HCT116 (cell line): ENCODE data around the gene OLFML2A. TPM values are rescaled to one million over a fixed set of nuclear protein-coding genes. Genes with fewer than 3 reads are reported as not detected.

ENCODE experiments used
- ATAC-seq: fragments of 200-7000 bp; cut with Tn5 transposase; 2 replicates; pipeline ENCODE4 v1.9.1; 2020; ENCODE audit warnings: mild to moderate bottlenecking, moderate library complexity
- BruUV-seq: library from RNA; stranded (reverse); fragments of 400-500 nt; replicated peaks from 2 replicates; lab custom pipeline; 2021; lab: Mats Ljungman, UMichigan
- CTCF ChIA-PET: fragments of 300-600 bp; sonication (Branson Sonifier 250); formaldehyde crosslinking; loops from one replicate; lab custom pipeline; 2021; ENCODE audit warnings: antibody characterized with exemption; lab: Charles Lee
- POLR2A ChIA-PET: fragments of 300-600, 350-600 bp; sonication (Branson Sonifier 250); formaldehyde crosslinking; loops from one replicate; lab custom pipeline; 2021; ENCODE audit warnings: antibody characterized with exemption; lab: Charles Lee
- RAD21 ChIA-PET, 2 experiments: fragments of 300-600 bp; sonication (Branson Sonifier 250); formaldehyde crosslinking; loops; one replicate each; lab custom pipeline; 2023; ENCODE audit warnings: low total read pairs in 2 of 2; ENCODE audit not compliant: uncharacterized antibody in 2 of 2, unreplicated experiment in 2 of 2, low non-redundant PET in 1 of 2; lab: Charles Lee
- DNase-seq: peaks from one replicate; pipeline ENCODE4 v3.0.0-alpha.2; 2010; ENCODE audit warnings: low read depth, low spot score
- H2AFZ ChIP-seq: fragments of 200-600 bp; shearing (Covaris generic), sonication (generic); 2 replicates; pipeline ENCODE4 v1.6.1; 2017; ENCODE audit warnings: low read depth, mixed run types, mixed read lengths, antibody characterized with exemption, low read length; ENCODE audit not compliant: poor library complexity, severe bottlenecking
- H3K27ac ChIP-seq: 2 replicates; pipeline ENCODE4 v1.5.1; 2012; ENCODE audit warnings: low read depth, low read length
- H3K27me3 ChIP-seq: fragments of 200-600 bp; sonication (generic); 2 replicates; pipeline ENCODE4 v1.6.1; 2016; ENCODE audit warnings: mixed run types, low read length, mixed read lengths; ENCODE audit not compliant: insufficient read depth
- H3K36me3 ChIP-seq, 2 experiments: fragments of 200-500 bp in 1 of 2; fragments of 200-600 bp in 1 of 2; sonication (Bioruptor generic) in 1 of 2; sonication (generic) in 1 of 2; 2 replicates each; pipeline versions ENCODE4 v1.5.1 to v1.6.1; 2014 to 2016; ENCODE audit warnings: low read length in 2 of 2, inconsistent platforms in 1 of 2, mixed read lengths in 1 of 2, mixed run types in 1 of 2; ENCODE audit not compliant: insufficient read depth in 2 of 2, control insufficient read depth in 1 of 2
- H3K4me1 ChIP-seq, 2 experiments: fragments of 200-600 bp in 1 of 2; sonication (generic) in 1 of 2; 2 replicates each; pipeline versions ENCODE4 v1.5.1 to v1.6.1; 2012 to 2017; ENCODE audit warnings: low read length in 2 of 2, inconsistent platforms in 1 of 2, mild to moderate bottlenecking in 1 of 2, mixed read lengths in 1 of 2, mixed run types in 1 of 2, moderate library complexity in 1 of 2; ENCODE audit not compliant: insufficient read depth in 2 of 2, control insufficient read depth in 1 of 2
- H3K4me2 ChIP-seq: fragments of 200-600 bp; sonication (generic); 2 replicates; pipeline ENCODE4 v1.6.1; 2017; ENCODE audit warnings: mixed run types, low read length, mixed read lengths
- H3K4me3 ChIP-seq, 2 experiments: fragments of 200-600 bp in 1 of 2; sonication (generic) in 1 of 2; replicated peaks in 1 of 2; 2 replicates each; pipeline ENCODE4 v1.5.1; 2011 to 2016; ENCODE audit warnings: low read length in 2 of 2, control low read depth in 1 of 2, low read depth in 1 of 2, mild to moderate bottlenecking in 1 of 2, mixed read lengths in 1 of 2, mixed run types in 1 of 2
- H3K79me2 ChIP-seq: fragments of 200-600 bp; sonication (generic); 2 replicates; pipeline ENCODE4 v1.6.1; 2017; ENCODE audit warnings: mild to moderate bottlenecking, mixed run types, low read length, moderate library complexity, mixed read lengths; ENCODE audit not compliant: insufficient read depth
- H3K9ac ChIP-seq: fragments of 200-600 bp; sonication (generic); 2 replicates; pipeline ENCODE4 v1.6.1; 2016; ENCODE audit warnings: low read length, mixed read lengths
- H3K9me2 ChIP-seq: fragments of 200-600 bp; sonication (generic), shearing (Covaris generic); 2 replicates; pipeline ENCODE4 v1.6.1; 2017; ENCODE audit warnings: mixed run types, mild to moderate bottlenecking, moderate library complexity; ENCODE audit not compliant: insufficient read depth
- H3K9me3 ChIP-seq, 2 experiments: fragments of 200-500 bp in 1 of 2; fragments of 200-600 bp in 1 of 2; sonication (Bioruptor generic) in 1 of 2; sonication (generic) in 1 of 2; 2 replicates each; pipeline ENCODE4 v1.6.1; 2014 to 2017; ENCODE audit warnings: low read length in 2 of 2, mixed read lengths in 2 of 2, inconsistent platforms in 1 of 2, low read depth in 1 of 2, mild to moderate bottlenecking in 1 of 2, mixed run types in 1 of 2, moderate library complexity in 1 of 2; ENCODE audit not compliant: control insufficient read depth in 1 of 2, insufficient read depth in 1 of 2
- H4K20me1 ChIP-seq: fragments of 200-600 bp; sonication (generic), shearing (Covaris generic); 2 replicates; pipeline ENCODE4 v1.6.1; 2017; ENCODE audit warnings: mixed run types, mild to moderate bottlenecking, moderate library complexity; ENCODE audit not compliant: insufficient read depth
- CEBPB ChIP-seq: IDR thresholded peaks from 2 replicates; pipeline ENCODE4 v1.6.1; 2012; ENCODE audit warnings: low read depth
- EGR1 ChIP-seq: IDR thresholded peaks from 2 replicates; pipeline ENCODE4 v1.6.1; 2012; ENCODE audit warnings: low read depth
- ELF1 ChIP-seq: IDR thresholded peaks from 2 replicates; pipeline ENCODE4 v1.6.1; 2012; ENCODE audit warnings: low read depth, borderline replicate concordance
- EZH2 ChIP-seq: fragments of 200-600 bp; sonication (generic); IDR thresholded peaks from 2 replicates; pipeline ENCODE4 v1.6.1; 2017; ENCODE audit warnings: antibody characterized with exemption, mixed run types
- EZH2phosphoT487 ChIP-seq: fragments of 200-600 bp; IDR thresholded peaks from 2 replicates; pipeline ENCODE4 v1.6.1; 2018; ENCODE audit warnings: antibody characterized with exemption, borderline replicate concordance
- JUND ChIP-seq: IDR thresholded peaks from 2 replicates; pipeline ENCODE4 v1.6.1; 2012
- POLR2AphosphoS5 ChIP-seq: IDR thresholded peaks from 2 replicates; pipeline ENCODE4 v1.6.1; 2011; ENCODE audit warnings: mild to moderate bottlenecking, low read depth, low read length, moderate library complexity
- RAD21 ChIP-seq: IDR thresholded peaks from 2 replicates; pipeline ENCODE4 v1.6.1; 2012; ENCODE audit warnings: low read depth, mild to moderate bottlenecking
- SRF ChIP-seq: IDR thresholded peaks from 2 replicates; pipeline ENCODE4 v1.6.1; 2012; ENCODE audit warnings: low read depth
- TCF7L2 ChIP-seq: IDR thresholded peaks from 2 replicates; pipeline ENCODE4 v1.7.0; 2011; ENCODE audit warnings: borderline replicate concordance, inconsistent platforms; ENCODE audit not compliant: insufficient read depth, insufficient read length; ENCODE audit errors: extremely low read depth
- YY1 ChIP-seq: IDR thresholded peaks from 2 replicates; pipeline ENCODE4 v1.6.1; 2011; ENCODE audit warnings: low read length, low read depth, moderate library complexity, mild to moderate bottlenecking; ENCODE audit not compliant: insufficient replicate concordance; ENCODE audit errors: extremely low read depth
- ZBTB33 ChIP-seq: IDR thresholded peaks from 2 replicates; pipeline ENCODE4 v1.6.1; 2011; ENCODE audit warnings: mild to moderate bottlenecking, low read length, moderate library complexity; ENCODE audit not compliant: insufficient replicate concordance; ENCODE audit errors: extremely low read depth
- intact Hi-C: fragments of 100-400 bp; cut with micrococcal nuclease; formaldehyde crosslinking; loops from 2 replicates; pipeline ENCODE4 v1.10.0; 2022
- total RNA-seq: library from RNA; stranded (reverse); gene quantifications from one replicate; pipeline ENCODE4 v1.2.1, GENCODE V29; 2021; ENCODE audit not compliant: unreplicated experiment
- TF ChIP-seq, protein P1 (sequence below): IDR thresholded peaks from 2 replicates; pipeline ENCODE4 v1.6.1; 2012; ENCODE audit warnings: low read depth

Gene OLFML2A
- total RNA-seq, 1 experiment from 2014 or later = 6.3 TPM

DNA sequence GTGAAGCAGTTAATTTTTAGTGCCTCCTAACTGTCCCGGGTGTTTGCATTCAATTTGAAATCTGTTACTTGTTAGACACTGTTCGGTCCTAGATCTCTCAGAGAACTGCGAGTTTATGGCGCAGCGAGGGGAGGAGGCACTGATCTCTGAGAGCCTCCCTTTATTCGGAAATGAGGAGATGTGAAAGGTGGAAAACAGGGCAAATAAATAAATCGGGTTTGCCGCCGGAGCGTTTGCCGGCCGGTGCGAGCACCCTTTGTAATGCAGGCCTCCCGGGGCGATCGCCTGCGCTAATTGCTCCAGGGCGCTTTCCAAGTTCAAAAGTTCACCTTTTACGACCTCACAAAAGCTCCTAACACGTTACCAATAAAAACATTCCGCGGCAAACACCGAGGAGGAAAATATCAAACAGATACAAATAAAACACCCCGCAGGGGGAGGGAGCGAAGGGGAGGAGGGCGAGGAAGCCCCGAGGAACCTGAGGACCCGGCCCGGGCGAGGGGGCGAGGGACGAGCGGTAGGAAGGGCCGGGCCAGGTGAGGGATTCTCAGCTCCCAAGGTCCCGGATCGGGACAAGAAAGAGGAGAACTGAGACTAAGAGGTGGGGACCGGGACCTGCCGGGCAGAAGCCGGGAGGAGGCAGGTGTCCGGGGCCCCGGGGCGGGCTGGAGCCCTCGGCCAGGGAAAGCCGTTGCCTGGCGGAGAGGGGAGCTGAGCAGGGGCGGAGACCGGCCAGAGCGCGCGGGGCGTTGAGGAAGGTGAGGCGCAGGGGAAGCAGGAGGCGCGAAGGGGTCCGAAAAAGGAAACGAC is 7.2 kb upstream of the OLFML2A start (continued):
- TF ChIP-seq ZBTB33 = peak; percentile 22

- peak; percentile 5 for ATAC-seq
- peak overlapping the region; percentile 90 for H3K27ac ChIP-seq
- TF ChIP-seq JUND (no peak), CEBPB (no peak), RAD21 (no peak), ELF1 (no peak), ZBTB33 (no peak), EZH2 (no peak), EZH2phosphoT487 (no peak), EGR1 (no peak), TCF7L2 (no peak), YY1 (no peak), POLR2AphosphoS5 (no peak), SRF (no peak)
- TF ChIP-seq, protein P1, sequence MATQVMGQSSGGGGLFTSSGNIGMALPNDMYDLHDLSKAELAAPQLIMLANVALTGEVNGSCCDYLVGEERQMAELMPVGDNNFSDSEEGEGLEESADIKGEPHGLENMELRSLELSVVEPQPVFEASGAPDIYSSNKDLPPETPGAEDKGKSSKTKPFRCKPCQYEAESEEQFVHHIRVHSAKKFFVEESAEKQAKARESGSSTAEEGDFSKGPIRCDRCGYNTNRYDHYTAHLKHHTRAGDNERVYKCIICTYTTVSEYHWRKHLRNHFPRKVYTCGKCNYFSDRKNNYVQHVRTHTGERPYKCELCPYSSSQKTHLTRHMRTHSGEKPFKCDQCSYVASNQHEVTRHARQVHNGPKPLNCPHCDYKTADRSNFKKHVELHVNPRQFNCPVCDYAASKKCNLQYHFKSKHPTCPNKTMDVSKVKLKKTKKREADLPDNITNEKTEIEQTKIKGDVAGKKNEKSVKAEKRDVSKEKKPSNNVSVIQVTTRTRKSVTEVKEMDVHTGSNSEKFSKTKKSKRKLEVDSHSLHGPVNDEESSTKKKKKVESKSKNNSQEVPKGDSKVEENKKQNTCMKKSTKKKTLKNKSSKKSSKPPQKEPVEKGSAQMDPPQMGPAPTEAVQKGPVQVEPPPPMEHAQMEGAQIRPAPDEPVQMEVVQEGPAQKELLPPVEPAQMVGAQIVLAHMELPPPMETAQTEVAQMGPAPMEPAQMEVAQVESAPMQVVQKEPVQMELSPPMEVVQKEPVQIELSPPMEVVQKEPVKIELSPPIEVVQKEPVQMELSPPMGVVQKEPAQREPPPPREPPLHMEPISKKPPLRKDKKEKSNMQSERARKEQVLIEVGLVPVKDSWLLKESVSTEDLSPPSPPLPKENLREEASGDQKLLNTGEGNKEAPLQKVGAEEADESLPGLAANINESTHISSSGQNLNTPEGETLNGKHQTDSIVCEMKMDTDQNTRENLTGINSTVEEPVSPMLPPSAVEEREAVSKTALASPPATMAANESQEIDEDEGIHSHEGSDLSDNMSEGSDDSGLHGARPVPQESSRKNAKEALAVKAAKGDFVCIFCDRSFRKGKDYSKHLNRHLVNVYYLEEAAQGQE = no peak
- TF ChIP-seq, all 23 proteins: peak for 0
- peak overlapping the region; percentile 71 to 73 for H3K4me3 ChIP-seq
- no peaks in the 10 kb centered on the region for H3K9me3 ChIP-seq
- H3K4me2 ChIP-seq = peak overlapping the region; percentile 82
- H3K36me3 ChIP-seq = no peaks in the 10 kb centered on the region
- ChIA-PET RAD21 (interaction anchor here (0.6 to 5.5 kb wide), 5 partner anchors 9 to 85 kb away, joined by 3 to 49 read pairs (median 6); partner anchors contain the start of gene WDR38 (in 2 of the 2)), CTCF (interaction anchor here (0.7 to 12.0 kb wide), 11 partner anchors 10 to 597 kb away, joined by 3 to 601 read pairs (median 6); partner anchors contain the start of genes ARPC5L, RPL35 and WDR38), POLR2A (interaction anchor here (0.7 to 5.0 kb wide), 8 partner anchors 29 to 471 kb away, joined by 3 to 30 read pairs (median 6); partner anchors contain the start of genes ARPC5L, HSPA5, RPL35 and WDR38)
- peaks cover 48% of the 10 kb centered on the region for H3K79me2 ChIP-seq
- H3K9ac ChIP-seq = peak overlapping the region; percentile 76
- no peaks in the 10 kb centered on the region for H3K9me2 ChIP-seq
- H3K4me1 ChIP-seq = peaks cover 22 to 44% of the 10 kb centered on the region in 2 experiments
- DNase-seq = no peak
- BruUV-seq = no TSS peak
- peaks cover 41% of the 10 kb centered on the region for H4K20me1 ChIP-seq
- no peaks in the 10 kb centered on the region for H3K27me3 ChIP-seq
- intact Hi-C loops = loop anchor here (1.0 to 5.0 kb wide), 2 partner anchors 124 to 372 kb away; partner anchors contain the start of gene SCAI
- no peak overlapping the region for H2AFZ ChIP-seq
These were observed 6.4 kb upstream of the OLFML2A start for GRCh38 chr9:124770359-124771020.
